ENCODE data around the gene GTPBP8. TPM values are rescaled to one million over a fixed set of nuclear protein-coding genes. Genes with fewer than 3 reads are reported as not detected.

Gene GTPBP8
- total and polyA plus RNA-seq, 2 of the 13 experiments (the other 11 are each of a cell fraction or from before 2014, with no cell fraction given): 12.5 to 16.7 TPM

GRCh38 chr3:112990672-112991602, at the start of gene GTPBP8 (continued):
- TF ChIP-seq ARID2 (CRISPR knock-in tag; IDR thresholded peaks at IDR 0.05; ENCODE audit: borderline replicate concordance): peak; percentile 48; the same call in 1 of the 2 replicates
- TF ChIP-seq ZNF550 (CRISPR knock-in tag; IDR thresholded peaks at IDR 0.05; ENCODE audit: borderline replicate concordance): no peak
- TF ChIP-seq MATR3 (CRISPR knock-in tag; IDR thresholded peaks at IDR 0.05): no peak
- TF ChIP-seq KDM5B (CRISPR knock-in tag; IDR thresholded peaks at IDR 0.05; ENCODE audit: borderline replicate concordance): peak; percentile 95; the same call in 1 of the 2 replicates
- TF ChIP-seq THYN1 (CRISPR knock-in tag; IDR thresholded peaks at IDR 0.05; ENCODE audit: borderline replicate concordance, low read depth): 0 out of 2 replicates have a peak, but pooled peaks have one; percentile 70
- peak; percentile 91; the same call in 1 of the 2 replicates for TF ChIP-seq ZNF704 (CRISPR knock-in tag; IDR thresholded peaks at IDR 0.05; ENCODE audit: borderline replicate concordance)
- no peak; the same call in 1 of the 2 replicates for TF ChIP-seq ZNF274 (CRISPR knock-in tag; IDR thresholded peaks at IDR 0.05)
- peak; percentile 76 for TF ChIP-seq ISL2 (CRISPR knock-in tag; IDR thresholded peaks at IDR 0.05)
- no peak for TF ChIP-seq RAD51 (IDR thresholded peaks at IDR 0.05; ENCODE audit: borderline replicate concordance)
- TF ChIP-seq CREB3 (CRISPR knock-in tag; IDR thresholded peaks at IDR 0.05): 0 out of 2 replicates have a peak, but pooled peaks have one; percentile 24
- TF ChIP-seq ZNF670 (CRISPR knock-in tag; IDR thresholded peaks at IDR 0.05; ENCODE audit: borderline replicate concordance): 0 out of 2 replicates have a peak, but pooled peaks have one; percentile 42
- TF ChIP-seq ZNF564 (CRISPR knock-in tag; IDR thresholded peaks at IDR 0.05): peak; percentile 56; the same call in 1 of the 2 replicates
- 0 out of 2 replicates have a peak, but pooled peaks have one; percentile 18 for TF ChIP-seq GZF1 (CRISPR knock-in tag; IDR thresholded peaks at IDR 0.05)
- no peak for TF ChIP-seq MYNN (CRISPR knock-in tag; IDR thresholded peaks at IDR 0.05; ENCODE audit: low read depth)
- 0 out of 2 replicates have a peak, but pooled peaks have one; percentile 15 for TF ChIP-seq RARA (CRISPR knock-in tag; IDR thresholded peaks at IDR 0.05)
- TF ChIP-seq KLF13 (CRISPR knock-in tag; IDR thresholded peaks at IDR 0.05): no peak
- TF ChIP-seq ZSCAN31 (CRISPR knock-in tag; IDR thresholded peaks at IDR 0.05; ENCODE audit: low read depth): peak; percentile 75; the same call in 1 of the 2 replicates
- peak; percentile 50; the same call in 1 of the 2 replicates for TF ChIP-seq BCL3 (CRISPR knock-in tag; IDR thresholded peaks at IDR 0.05)
- TF ChIP-seq ZBTB20 (CRISPR knock-in tag; IDR thresholded peaks at IDR 0.05; ENCODE audit: borderline replicate concordance, low read depth): no peak
- peak; percentile 67; the same call in 1 of the 2 replicates for TF ChIP-seq ETV5 (CRISPR knock-in tag; IDR thresholded peaks at IDR 0.05; ENCODE audit: borderline replicate concordance)
- TF ChIP-seq ELK4 (CRISPR knock-in tag; IDR thresholded peaks at IDR 0.05; ENCODE audit: borderline replicate concordance): no peak
- TF ChIP-seq KAT2B (IDR thresholded peaks at IDR 0.05; ENCODE audit: borderline replicate concordance, low read depth, low read length): no peak
